HFFc6 (cell line): ENCODE measurements around the gene CDR2L. TPM values are rescaled to one million over a fixed set of nuclear protein-coding genes. Genes with fewer than 3 reads are reported as not detected.

ENCODE experiments used
- DNase-seq: peaks from one replicate; pipeline ENCODE4 v3.0.0-alpha.2; 2018
- H3K27ac Mint-ChIP-seq: 2 replicates; pipeline ENCODE4 v1.8.0; 2020; ENCODE audit warnings: mild to moderate bottlenecking, mixed read lengths
- H3K27me3 Mint-ChIP-seq: 2 replicates; pipeline ENCODE4 v1.8.0; 2021; ENCODE audit warnings: mild to moderate bottlenecking, moderate library complexity, mixed read lengths; ENCODE audit not compliant: insufficient read depth
- H3K36me3 Mint-ChIP-seq: 2 replicates; pipeline ENCODE4 v1.8.0; 2021; ENCODE audit warnings: low read depth, mixed read lengths
- H3K4me1 Mint-ChIP-seq: 2 replicates; pipeline ENCODE4 v1.8.0; 2020; ENCODE audit warnings: low read depth, mixed read lengths
- H3K4me3 Mint-ChIP-seq: 2 replicates; pipeline ENCODE4 v1.8.0; 2020; ENCODE audit warnings: mild to moderate bottlenecking, moderate library complexity, mixed read lengths
- H3K9me3 Mint-ChIP-seq: 2 replicates; pipeline ENCODE4 v1.8.0; 2020; ENCODE audit warnings: mild to moderate bottlenecking, mixed read lengths
- total RNA-seq, 6 experiments: library from RNA; stranded (reverse); fragmentation: NEBNext Ultra II Directional; extraction: Animal tissue kit (Norgen Biotek cat#: 25700); gene quantifications; 2 replicates in 1 of 6; 3 replicates in 5 of 6; pipeline ENCODE4 v1.2.3, GENCODE V29; 2021
- TF ChIP-seq, protein P1 (sequence below): fragments of 200-600 bp; sonication (generic); IDR thresholded peaks from 2 replicates; pipeline ENCODE4 v1.5.0; 2021; ENCODE audit warnings: antibody characterized with exemption, mild to moderate bottlenecking

Gene CDR2L
- total RNA-seq, 6 experiments from 2014 or later, result 27.5 to 35.8 (median 30.4) TPM

GRCh38 chr17:74972107-74972972, 15.1 kb upstream of the CDR2L start, which contains the start of gene HID1:
Gene HID1, minus strand, starts transcription at chr17:74972759. Its CDS starts 103 bp downstream, at chr17:74972656.
- Mint-ChIP-seq H3K36me3 (peaks cover 5% of the 10 kb centered on the region; the same call in 1 of the 2 replicates), H3K4me3 (peak within 1 kb of the TSS; percentile 63), H3K27me3 (peaks cover 26% of the 10 kb centered on the region), H3K9me3 (no peaks in the 10 kb centered on the region; the same call in 1 of the 2 replicates), H3K27ac (no peak within 1 kb of the TSS), H3K4me1 (peaks cover 7% of the 10 kb centered on the region)
- TF ChIP-seq, protein P1, sequence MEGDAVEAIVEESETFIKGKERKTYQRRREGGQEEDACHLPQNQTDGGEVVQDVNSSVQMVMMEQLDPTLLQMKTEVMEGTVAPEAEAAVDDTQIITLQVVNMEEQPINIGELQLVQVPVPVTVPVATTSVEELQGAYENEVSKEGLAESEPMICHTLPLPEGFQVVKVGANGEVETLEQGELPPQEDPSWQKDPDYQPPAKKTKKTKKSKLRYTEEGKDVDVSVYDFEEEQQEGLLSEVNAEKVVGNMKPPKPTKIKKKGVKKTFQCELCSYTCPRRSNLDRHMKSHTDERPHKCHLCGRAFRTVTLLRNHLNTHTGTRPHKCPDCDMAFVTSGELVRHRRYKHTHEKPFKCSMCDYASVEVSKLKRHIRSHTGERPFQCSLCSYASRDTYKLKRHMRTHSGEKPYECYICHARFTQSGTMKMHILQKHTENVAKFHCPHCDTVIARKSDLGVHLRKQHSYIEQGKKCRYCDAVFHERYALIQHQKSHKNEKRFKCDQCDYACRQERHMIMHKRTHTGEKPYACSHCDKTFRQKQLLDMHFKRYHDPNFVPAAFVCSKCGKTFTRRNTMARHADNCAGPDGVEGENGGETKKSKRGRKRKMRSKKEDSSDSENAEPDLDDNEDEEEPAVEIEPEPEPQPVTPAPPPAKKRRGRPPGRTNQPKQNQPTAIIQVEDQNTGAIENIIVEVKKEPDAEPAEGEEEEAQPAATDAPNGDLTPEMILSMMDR, result no peak
- DNase-seq, result no peak

DNA sequence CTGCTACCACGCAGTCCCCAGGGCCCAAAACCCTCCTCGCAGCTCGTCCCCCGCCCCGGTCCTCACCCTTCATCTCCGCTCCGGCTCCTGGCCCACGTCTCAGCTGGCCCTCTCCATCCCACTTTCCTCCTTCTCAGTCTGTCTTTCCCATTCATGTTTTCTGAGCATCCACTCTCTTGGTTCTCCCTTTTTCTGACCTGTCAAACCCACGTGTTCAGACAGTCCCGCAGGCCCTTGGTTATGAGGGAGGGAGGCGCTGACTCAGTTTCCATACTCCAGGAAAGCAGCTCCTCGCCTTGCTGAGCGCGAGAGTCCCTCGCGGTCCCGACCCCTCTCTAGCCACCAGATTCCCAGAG, 14.5 kb upstream of the CDR2L start:
- Mint-ChIP-seq H3K27ac (no peak overlapping the region), H3K27me3 (peaks cover 26% of the 10 kb centered on the region), H3K36me3 (peaks cover 5% of the 10 kb centered on the region; the same call in 1 of the 2 replicates), H3K4me1 (peaks cover 7% of the 10 kb centered on the region), H3K9me3 (no peaks in the 10 kb centered on the region; the same call in 1 of the 2 replicates), H3K4me3 (peak overlapping the region; percentile 63)
- TF ChIP-seq, protein P1, result no peak
- no peak for DNase-seq

- Mint-ChIP-seq H3K4me1 (peaks cover 7% of the 10 kb centered on the region), H3K36me3 (peaks cover 5% of the 10 kb centered on the region; the same call in 1 of the 2 replicates), H3K4me3 (no peak overlapping the region), H3K27me3 (peaks cover 21% of the 10 kb centered on the region), H3K9me3 (no peaks in the 10 kb centered on the region; the same call in 1 of the 2 replicates), H3K27ac (no peak overlapping the region)
- TF ChIP-seq, protein P1, result no peak
- DNase-seq, result no peak
These were observed 11.5 kb upstream of the CDR2L start for GRCh38 chr17:74975943-74976342.

DNA sequence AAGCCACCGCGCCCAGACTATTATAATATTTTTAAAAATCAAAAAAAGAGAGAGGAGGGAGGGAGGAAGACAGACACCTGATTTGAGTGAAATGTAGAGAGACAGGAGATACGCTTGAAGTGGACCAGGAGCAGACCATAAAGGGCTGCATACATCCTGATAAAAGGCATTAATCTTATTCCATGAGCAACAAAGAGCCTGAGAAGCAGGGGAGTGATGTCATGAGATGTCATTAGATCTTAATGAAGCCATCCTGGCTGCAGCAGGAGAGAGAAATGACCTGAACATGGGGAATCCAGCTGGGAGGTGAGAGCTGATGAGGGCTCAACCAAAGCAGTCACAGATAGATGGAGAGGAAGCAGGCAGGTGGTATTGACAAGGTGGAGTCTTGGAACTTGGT, 9.6 kb upstream of the CDR2L start:
- TF ChIP-seq, protein P1, result no peak
- peaks cover 15% of the 10 kb centered on the region for H3K4me1 Mint-ChIP-seq
- H3K36me3 Mint-ChIP-seq, result peaks cover 4% of the 10 kb centered on the region; the same call in 1 of the 2 replicates
- no peak for DNase-seq
- H3K4me3 Mint-ChIP-seq, result no peak overlapping the region
- no peaks in the 10 kb centered on the region; the same call in 1 of the 2 replicates for H3K9me3 Mint-ChIP-seq
- H3K27me3 Mint-ChIP-seq, result peaks cover 17% of the 10 kb centered on the region
- H3K27ac Mint-ChIP-seq, result no peak overlapping the region

DNA sequence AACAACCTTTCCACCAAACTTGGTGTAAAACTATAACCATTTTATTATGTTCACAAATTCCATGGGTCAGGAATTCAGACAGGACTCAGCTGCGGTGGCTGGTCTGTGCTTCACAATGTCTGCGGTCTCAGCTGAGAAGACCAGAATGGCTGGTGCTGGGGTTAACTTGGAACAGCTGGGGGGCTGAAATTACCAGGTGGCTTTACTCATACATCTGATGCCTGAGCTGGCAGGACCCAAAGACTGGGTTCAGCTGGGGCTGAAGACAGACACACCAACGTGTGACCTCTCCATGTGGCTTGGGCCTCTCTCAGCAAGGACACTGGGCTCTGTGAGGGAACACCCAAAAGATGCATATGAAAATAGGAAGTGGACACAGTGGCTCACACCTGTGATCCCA, 9.2 kb upstream of the CDR2L start:
- peaks cover 10% of the 10 kb centered on the region for H3K4me1 Mint-ChIP-seq
- TF ChIP-seq, protein P1, result no peak
- no peak overlapping the region for H3K4me3 Mint-ChIP-seq
- H3K9me3 Mint-ChIP-seq, result no peaks in the 10 kb centered on the region; the same call in 1 of the 2 replicates
- no peak overlapping the region for H3K27ac Mint-ChIP-seq
- no peaks in the 10 kb centered on the region for H3K36me3 Mint-ChIP-seq
- no peak for DNase-seq
- peaks cover 13% of the 10 kb centered on the region for H3K27me3 Mint-ChIP-seq
